Endothelial cell of umbilical vein (primary cell): Measurements from ENCODE around the gene ATP6V1G3. TPM values are rescaled to one million over a fixed set of nuclear protein-coding genes. Genes with fewer than 3 reads are reported as not detected.

Source experiments
- BruUV-seq: library from RNA; stranded (reverse); fragments of 400-500 nt; replicated peaks from 2 replicates; lab custom pipeline; 2021; lab: Mats Ljungman, UMichigan
- CTCF ChIA-PET: fragments of 300-600, 350-600 bp; sonication (Branson Sonifier 250); formaldehyde crosslinking; loops from one replicate; lab custom pipeline; 2021; ENCODE audit warnings: antibody characterized with exemption, inconsistent platforms; lab: Charles Lee
- POLR2A ChIA-PET: fragments of 300-600, 350-600 bp; sonication (Branson Sonifier 250); formaldehyde crosslinking; loops from one replicate; lab custom pipeline; 2021; ENCODE audit warnings: antibody characterized with exemption, inconsistent platforms; lab: Charles Lee
- DNase-seq: peaks from one replicate; pipeline ENCODE4 v3.0.0-alpha.2; 2011; ENCODE audit warnings: low read depth, low spot score
- FAIRE-seq: peaks from 2 replicates; lab custom pipeline; 2011; peaks lifted over from hg19 to GRCh38; lab: Jason Lieb, UNC
- H2AFZ ChIP-seq: 2 replicates; pipeline ENCODE4 v1.6.0; 2012; ENCODE audit warnings: low read depth, low read length, control low read depth, inconsistent platforms
- H3K27ac ChIP-seq: 2 replicates; pipeline ENCODE4 v1.5.1; 2011; ENCODE audit warnings: low read depth, mild to moderate bottlenecking, control low read depth, low read length, moderate library complexity; ENCODE audit not compliant: insufficient read depth
- H3K27me3 ChIP-seq, 2 experiments: 2 replicates each; pipeline versions ENCODE4 v1.6.0 to v1.6.1; 2011; ENCODE audit warnings: low read length in 2 of 2, mixed read lengths in 1 of 2; ENCODE audit not compliant: control insufficient read depth in 2 of 2, insufficient read depth in 2 of 2
- H3K36me3 ChIP-seq, 2 experiments: 2 replicates in 1 of 2; 3 replicates in 1 of 2; pipeline ENCODE4 v1.5.1; 2011; ENCODE audit warnings: low read length in 2 of 2, mild to moderate bottlenecking in 1 of 2, moderate library complexity in 1 of 2; ENCODE audit not compliant: control insufficient read depth in 2 of 2, insufficient read depth in 2 of 2; ENCODE audit errors: extremely low read depth in 1 of 2
- H3K4me1 ChIP-seq: 3 replicates; pipeline ENCODE4 v1.5.1; 2011; ENCODE audit warnings: mild to moderate bottlenecking, low read length; ENCODE audit not compliant: control insufficient read depth, insufficient read depth; ENCODE audit errors: extremely low read depth
- H3K4me2 ChIP-seq: 2 replicates; pipeline ENCODE4 v1.6.1; 2011; ENCODE audit warnings: low read length, control low read depth, mixed read lengths; ENCODE audit not compliant: insufficient read depth
- H3K4me3 ChIP-seq, 3 experiments: fragments of 200-600 bp in 1 of 3; sonication (generic), shearing (Covaris generic) in 1 of 3; replicated peaks in 1 of 3; 2 replicates each; pipeline ENCODE4 v1.5.1; 2011 to 2016; ENCODE audit warnings: control low read depth in 3 of 3, low read length in 3 of 3, mild to moderate bottlenecking in 2 of 3, inconsistent platforms in 1 of 3, low read depth in 1 of 3, moderate library complexity in 1 of 3; ENCODE audit not compliant: insufficient read depth in 1 of 3
- H3K79me2 ChIP-seq: 2 replicates; pipeline ENCODE4 v1.6.0; 2012; ENCODE audit warnings: low read length, inconsistent platforms; ENCODE audit not compliant: control insufficient read depth, insufficient read depth
- H3K9ac ChIP-seq: replicated peaks from 2 replicates; pipeline ENCODE3; 2011; ENCODE audit warnings: low read length, control low read depth; ENCODE audit not compliant: insufficient read depth; ENCODE audit errors: extremely low read depth
- H3K9me1 ChIP-seq: replicated peaks from 3 replicates; pipeline ENCODE4 v1.6.0; 2011; ENCODE audit warnings: mild to moderate bottlenecking, low read length; ENCODE audit not compliant: control insufficient read depth, insufficient read depth; ENCODE audit errors: extremely low read depth
- H3K9me3 ChIP-seq: replicated peaks from 2 replicates; pipeline ENCODE4 v1.5.1; 2012; ENCODE audit warnings: low read length, inconsistent platforms; ENCODE audit not compliant: control insufficient read depth, insufficient read depth
- H4K20me1 ChIP-seq: replicated peaks from 2 replicates; pipeline ENCODE3; 2011; ENCODE audit warnings: mild to moderate bottlenecking, low read length; ENCODE audit not compliant: control insufficient read depth, insufficient read depth; ENCODE audit errors: extremely low read depth
- CTCF ChIP-seq, 2 donors: IDR thresholded peaks; 1 replicate in 1 of 2; 2 replicates in 1 of 2; pipeline ENCODE4 v1.5.1; 2011; ENCODE audit warnings: low read length in 2 of 2, mild to moderate bottlenecking in 2 of 2, moderate library complexity in 2 of 2, control low read depth in 1 of 2, inconsistent platforms in 1 of 2, low read depth in 1 of 2; ENCODE audit not compliant: insufficient read depth in 1 of 2; ENCODE audit errors: extremely low read depth in 1 of 2
- EZH2 ChIP-seq: IDR thresholded peaks from 2 replicates; pipeline ENCODE4 v1.6.1; 2012; ENCODE audit warnings: borderline replicate concordance, low read depth, mild to moderate bottlenecking, moderate library complexity, low read length, inconsistent platforms; ENCODE audit not compliant: severe bottlenecking
- FOS ChIP-seq: IDR thresholded peaks from 2 replicates; pipeline ENCODE4 v1.6.1; 2011; ENCODE audit warnings: mild to moderate bottlenecking, low read length, moderate library complexity, borderline replicate concordance; ENCODE audit not compliant: insufficient read depth
- GATA2 ChIP-seq: IDR thresholded peaks from 2 replicates; pipeline ENCODE4 v1.7.0; 2011; ENCODE audit warnings: low read depth, mild to moderate bottlenecking, moderate library complexity, mixed read lengths, low read length; ENCODE audit not compliant: insufficient read length, insufficient read depth
- JUN ChIP-seq: IDR thresholded peaks from 2 replicates; pipeline ENCODE4 v1.6.1; 2011; ENCODE audit warnings: borderline replicate concordance, low read depth; ENCODE audit not compliant: insufficient read length, insufficient read depth
- MYC ChIP-seq: IDR thresholded peaks from one replicate; pipeline ENCODE4 v1.6.1; 2011; ENCODE audit warnings: mild to moderate bottlenecking, low read depth, low read length
- POLR2A ChIP-seq: IDR thresholded peaks from 2 replicates; pipeline ENCODE4 v1.6.1; 2012; ENCODE audit warnings: low read depth, mild to moderate bottlenecking, control low read depth, low read length
- POLR2AphosphoS5 ChIP-seq: IDR thresholded peaks from 2 replicates; pipeline ENCODE4 v1.6.1; 2012; ENCODE audit warnings: low read depth, mild to moderate bottlenecking, control low read depth, low read length, moderate library complexity; ENCODE audit not compliant: insufficient read depth
- dilution Hi-C: fragments of 300-500 bp; cut with MboI; formaldehyde crosslinking; loops from one replicate; pipeline ENCODE4 v1.15.0; 2019; ENCODE audit warnings: low sequenced_read_pairs; ENCODE audit not compliant: extremely low pct_ligation_motif_present
- intact Hi-C: fragments of 100-400 bp; cut with micrococcal nuclease; formaldehyde crosslinking; loops from one replicate; pipeline ENCODE4 v1.10.0; 2022
- polyA plus RNA-seq, 4 experiments: library from polyadenylated mRNA; depleted of rRNA in 3 of 4; stranded (reverse) in 3 of 4; unstranded in 1 of 4; fragments of >200 nt; gene quantifications; 2 replicates each; pipeline versions ENCODE4 v1.2.1 to v1.2.3, GENCODE V29; 2011 to 2012; ENCODE audit warnings: missing spikeins in 1 of 4
- total RNA-seq: library from RNA; stranded (reverse); gene quantifications from 2 replicates; pipeline ENCODE4 v1.2.3, GENCODE V29; 2021
- TF ChIP-seq, protein P1 (sequence below): IDR thresholded peaks from 2 replicates; pipeline ENCODE4 v1.6.1; 2011; ENCODE audit not compliant: insufficient read depth, insufficient read length

The ATP6V1G3 gene
- total and polyA plus RNA-seq, 2 donors (not counting 3 experiments of a cell fraction or from before 2014, with no cell fraction given): not detected

DNA sequence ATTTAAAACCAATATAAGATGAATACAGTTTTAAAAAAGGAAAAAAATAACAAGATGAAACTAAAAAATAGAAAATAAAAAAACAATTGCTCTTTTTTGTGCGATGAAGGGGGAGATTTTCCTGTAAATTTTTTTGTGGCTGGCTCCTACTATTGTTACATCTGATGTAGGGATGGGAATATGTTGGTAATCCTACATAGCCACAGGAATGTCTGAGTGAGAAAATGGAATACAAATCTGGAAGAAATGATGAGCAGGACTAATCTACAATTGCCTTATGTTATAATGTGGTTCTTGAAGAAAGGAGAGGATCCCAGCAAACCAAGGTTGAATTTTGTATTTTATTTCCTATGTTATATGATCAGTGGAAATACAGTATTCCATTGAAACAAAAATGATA is 40.9 kb downstream of the ATP6V1G3 start:
- TF ChIP-seq FOS: no peak
- no peak for TF ChIP-seq EZH2
- no peak for TF ChIP-seq MYC
- TF ChIP-seq, protein P1, sequence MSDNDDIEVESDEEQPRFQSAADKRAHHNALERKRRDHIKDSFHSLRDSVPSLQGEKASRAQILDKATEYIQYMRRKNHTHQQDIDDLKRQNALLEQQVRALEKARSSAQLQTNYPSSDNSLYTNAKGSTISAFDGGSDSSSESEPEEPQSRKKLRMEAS: no peak
- TF ChIP-seq JUN: no peak
- TF ChIP-seq POLR2AphosphoS5: no peak
- TF ChIP-seq POLR2A: no peak
- TF ChIP-seq CTCF (IDR thresholded peaks at IDR 0.05; ENCODE audit: extremely low read depth in 1 of 2, insufficient read depth in 1 of 2, low read depth in 1 of 2, low read length in 2 of 2): no peak
- no peak for TF ChIP-seq GATA2
- no peak overlapping the region for H3K27ac ChIP-seq
- H3K4me3 ChIP-seq: no peak overlapping the region
- ChIA-PET POLR2A (no interaction called here), CTCF (no interaction called here)
- H3K36me3 ChIP-seq: no peaks in the 10 kb centered on the region
- DNase-seq (no peak), FAIRE-seq (no peak)
- intact Hi-C loops: no loop called here
- H4K20me1 ChIP-seq: no peaks in the 10 kb centered on the region
- H2AFZ ChIP-seq: no peak overlapping the region
- H3K9ac ChIP-seq: no peak overlapping the region
- peaks cover 14% of the 10 kb centered on the region for H3K4me1 ChIP-seq
- no peaks in the 10 kb centered on the region for H3K9me3 ChIP-seq
- no peaks in the 10 kb centered on the region for H3K9me1 ChIP-seq
- H3K4me2 ChIP-seq: no peak overlapping the region
- dilution Hi-C loops: no loop called here
- H3K27me3 ChIP-seq: no peaks in the 10 kb centered on the region
- no peaks in the 10 kb centered on the region for H3K79me2 ChIP-seq
- no TSS peak for BruUV-seq
